Measurements from ENCODE around the gene GMDS. TPM values are rescaled to one million over a fixed set of nuclear protein-coding genes. Genes with fewer than 3 reads are reported as not detected.

Gene GMDS
- total and polyA plus RNA-seq, 4 donors = 7.3 to 28.3 (median 16.1) TPM

GRCh38 chr6:2191390-2191740, 54.0 kb downstream of the GMDS start:
- no peak for ATAC-seq (ENCODE audit: insufficient read depth, low FRiP score)

DNA sequence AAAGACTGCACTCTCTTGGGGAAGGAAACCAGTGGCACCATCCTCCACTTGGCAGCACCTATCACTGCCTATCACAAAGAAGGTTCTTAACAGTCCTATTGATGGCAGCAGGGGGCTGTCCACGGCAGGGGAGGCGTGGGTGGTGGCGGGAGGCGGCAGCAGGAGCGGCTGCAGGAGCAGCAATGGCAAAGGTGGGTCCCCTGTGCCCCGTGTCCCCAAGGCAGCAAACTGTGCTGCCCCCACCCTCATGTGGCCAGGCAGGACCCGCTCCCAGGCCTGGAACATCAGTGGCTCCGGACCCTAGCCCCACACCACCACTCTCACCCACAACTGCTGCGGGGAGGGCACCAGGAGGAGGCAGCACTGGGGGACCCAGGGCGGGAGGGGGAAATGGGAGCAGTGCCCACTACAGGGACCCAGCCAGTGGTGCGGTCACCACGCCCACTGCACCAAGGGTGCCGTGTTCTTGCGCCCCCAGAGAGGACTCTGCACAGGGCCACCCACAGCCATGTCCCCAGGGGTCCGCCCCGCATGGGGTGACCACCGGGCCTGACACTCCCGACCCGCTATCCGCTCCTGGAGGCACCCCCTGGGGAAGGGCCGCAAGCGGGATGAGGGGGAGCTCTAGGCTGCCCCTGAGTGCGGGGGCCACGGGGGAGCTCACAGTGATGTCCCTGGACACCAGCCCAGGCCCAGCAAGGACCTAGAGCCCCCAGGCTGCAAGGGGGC, 54.6 kb downstream of the GMDS start:
- Histone ChIP-seq H3K4me1 (ENCODE audit: control insufficient read depth in 5 of 5, insufficient read depth in 5 of 5, low read length in 5 of 5) (no peaks in the 10 kb centered on the region), H3K27ac (ENCODE audit: low read depth in 1 of 2, low read length in 1 of 2) (no peak overlapping the region), H3K4me3 (no peak overlapping the region), H3K9me3 (ENCODE audit: control insufficient read depth in 4 of 4, insufficient read depth in 3 of 4, low read length in 3 of 4) (peaks cover 0 to 6% (median 2%) of the 10 kb centered on the region in 4 donors), H3K9ac (ENCODE audit: insufficient read depth in 1 of 2, low read length in 2 of 2) (no peak overlapping the region), H3K36me3 (ENCODE audit: control insufficient read depth in 4 of 4, insufficient read depth in 4 of 4, low read length in 4 of 4) (no peaks in the 10 kb centered on the region), H3K27me3 (ENCODE audit: control insufficient read depth in 3 of 3, insufficient read depth in 3 of 3, low read length in 2 of 3) (no peaks in the 10 kb centered on the region)
- ATAC-seq (ENCODE audit: insufficient read depth, low FRiP score) (no peak), DNase-seq (no peak)
- WGBS, 2 donors = 97 to 98% methylated on average over 19 to 24 of the region's 24 CpGs
- no peak for TF ChIP-seq CTCF (IDR thresholded peaks at IDR 0.05; ENCODE audit: control extremely low read depth, extremely low read depth)

More at GRCh38 chr6:2191390-2191740, 54.0 kb downstream of the GMDS start:
- WGBS, 2 donors = 95 to 98% methylated on average over 9 of the region's 9 CpGs
- H3K4me1 ChIP-seq (ENCODE audit: control insufficient read depth in 5 of 5, insufficient read depth in 5 of 5, low read length in 5 of 5) = no peaks in the 10 kb centered on the region
- TF ChIP-seq CTCF (IDR thresholded peaks at IDR 0.05; ENCODE audit: control extremely low read depth, extremely low read depth) = no peak
- no peak overlapping the region for H3K27ac ChIP-seq (ENCODE audit: low read depth in 1 of 2, low read length in 1 of 2)
- no peaks in the 10 kb centered on the region for H3K27me3 ChIP-seq (ENCODE audit: control insufficient read depth in 3 of 3, insufficient read depth in 3 of 3, low read length in 2 of 3)
- no peak overlapping the region for H3K9ac ChIP-seq (ENCODE audit: insufficient read depth in 1 of 2, low read length in 2 of 2)
- H3K4me3 ChIP-seq = no peak overlapping the region
- no peaks in the 10 kb centered on the region for H3K36me3 ChIP-seq (ENCODE audit: control insufficient read depth in 4 of 4, insufficient read depth in 4 of 4, low read length in 4 of 4)
- peaks cover 0 to 6% (median 2%) of the 10 kb centered on the region in 4 donors for H3K9me3 ChIP-seq (ENCODE audit: control insufficient read depth in 4 of 4, insufficient read depth in 3 of 4, low read length in 3 of 4)
- DNase-seq = no peak

DNA sequence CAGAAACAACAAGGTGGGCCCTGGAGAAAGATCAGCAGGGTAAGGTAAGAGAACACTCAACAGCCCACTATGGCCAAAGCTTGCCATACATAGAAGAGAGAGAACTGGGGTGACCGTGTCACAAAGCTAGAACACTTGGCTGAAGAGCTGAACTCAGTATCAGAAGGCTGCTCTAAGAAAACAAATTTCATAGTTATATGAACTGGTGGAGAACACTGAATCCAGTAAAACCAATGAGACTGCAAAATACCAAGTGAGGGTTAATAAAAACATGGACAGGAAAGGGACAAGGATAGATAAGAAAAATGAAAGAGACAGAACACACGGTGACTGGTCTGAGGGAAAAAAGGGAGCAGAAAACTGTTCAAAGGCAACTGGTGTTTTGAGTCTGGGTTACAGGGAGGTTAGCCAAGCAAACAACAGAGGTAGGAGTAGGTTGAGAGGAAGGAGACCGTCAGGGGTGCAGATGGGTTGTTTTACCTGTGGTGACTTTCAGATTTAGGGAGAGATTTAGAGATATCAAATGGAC, 56.5 kb downstream of the GMDS start:
- TF ChIP-seq CTCF (IDR thresholded peaks at IDR 0.05; ENCODE audit: control extremely low read depth, extremely low read depth) = no peak
- Histone ChIP-seq H3K27ac (ENCODE audit: low read depth in 1 of 2, low read length in 1 of 2) (no peak overlapping the region), H3K9ac (ENCODE audit: insufficient read depth in 1 of 2, low read length in 2 of 2) (no peak overlapping the region), H3K4me3 (no peak overlapping the region), H3K36me3 (ENCODE audit: control insufficient read depth in 4 of 4, insufficient read depth in 4 of 4, low read length in 4 of 4) (no peaks in the 10 kb centered on the region), H3K9me3 (ENCODE audit: control insufficient read depth in 4 of 4, insufficient read depth in 3 of 4, low read length in 3 of 4) (peaks cover 0 to 6% (median 2%) of the 10 kb centered on the region in 4 donors), H3K4me1 (ENCODE audit: control insufficient read depth in 5 of 5, insufficient read depth in 5 of 5, low read length in 5 of 5) (no peaks in the 10 kb centered on the region), H3K27me3 (ENCODE audit: control insufficient read depth in 3 of 3, insufficient read depth in 3 of 3, low read length in 2 of 3) (no peaks in the 10 kb centered on the region)
- ATAC-seq (ENCODE audit: insufficient read depth, low FRiP score) (no peak), DNase-seq (no peak)
- WGBS, 2 donors = 69 to 73% methylated on average over 3 of the region's 3 CpGs

Measured in lung (tissue), 12 donors.